ENCODE results near the gene CDCA4. TPM values are rescaled to one million over a fixed set of nuclear protein-coding genes. Genes with fewer than 3 reads are reported as not detected.

Gene CDCA4
- total and polyA plus RNA-seq, 2 donors (not counting 1 experiment from before 2014, with no cell fraction given) = 6.3 to 11.7 TPM

DNA sequence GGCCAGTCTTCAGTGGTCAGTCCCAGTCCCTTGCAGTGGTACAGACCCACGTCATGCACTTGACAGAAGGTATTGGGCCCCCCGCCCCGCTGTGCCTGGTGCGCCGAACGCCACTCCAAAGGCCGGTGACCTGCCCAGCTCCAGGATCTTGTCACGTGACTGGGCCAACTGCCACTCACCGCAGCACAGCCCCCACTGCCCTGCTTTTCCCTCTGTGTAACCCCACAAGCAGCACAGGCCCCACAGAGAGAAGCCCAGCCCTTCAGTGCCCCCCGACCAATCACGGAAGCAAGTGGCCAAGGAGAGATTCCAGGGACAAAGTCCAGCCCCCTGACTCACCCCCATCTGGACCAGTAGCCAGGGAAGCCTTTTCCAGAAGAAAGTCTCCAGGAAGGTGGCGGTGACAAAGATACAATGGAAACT lies 43.8 kb upstream of the CDCA4 start:
- Mint-ChIP-seq H3K4me1 (peaks cover 82% of the 10 kb centered on the region), H3K27me3 (no peaks in the 10 kb centered on the region), H3K27ac (peak overlapping the region; percentile 98), H3K9me3 (ENCODE audit: insufficient read depth) (no peaks in the 10 kb centered on the region), H3K4me3 (peak overlapping the region; percentile 87)
- H3K27me3 ChIP-seq (replicated peaks in 1 of 4; ENCODE audit: control extremely low read depth in 1 of 4, control insufficient read depth in 3 of 4, insufficient read depth in 4 of 4, low read length in 3 of 4) = no peaks in the 10 kb centered on the region
- peaks cover 38% of the 10 kb centered on the region for H4K20me1 ChIP-seq (ENCODE audit: control insufficient read depth, insufficient read depth, low read length, poor library complexity, severe bottlenecking)
- ChIA-PET POLR2A (interaction anchor here (1.0 to 1.3 kb wide), 2 partner anchors 44 to 140 kb away, joined by 3 to 4 read pairs; partner anchors contain the start of genes CDCA4 and PLD4), CTCF (interaction anchor here (1.1 to 11.9 kb wide), 7 partner anchors 8 to 90 kb away, joined by 3 to 192 read pairs (median 5); no protein-coding TSS in a partner anchor)
- H3K27ac ChIP-seq (ENCODE audit: low read length in 2 of 2) = peak overlapping the region; percentile 93 to 98
- H3K4me2 ChIP-seq (replicated peaks; ENCODE audit: low read depth, low read length, poor library complexity, severe bottlenecking) = peak overlapping the region; percentile 97
- H3K4me3 ChIP-seq (ENCODE audit: control extremely low read depth in 1 of 5, extremely low read depth in 1 of 5, insufficient read depth in 1 of 5, low read depth in 2 of 5, low read length in 4 of 5) = peak overlapping the region; percentile 81 to 100 (median 91)
- WGBS (ENCODE audit: insufficient coverage) = 13% methylated on average over 11 of the region's 12 CpGs
- H2AFZ ChIP-seq (ENCODE audit: insufficient read depth, low read depth, low read length, poor library complexity, severe bottlenecking) = no peak overlapping the region
- DNase-seq = peak; percentile 57
- H3K9ac ChIP-seq (ENCODE audit: low read length) = peak overlapping the region; percentile 99
- peaks cover 79 to 95% of the 10 kb centered on the region in 2 donors for H3K4me1 ChIP-seq (ENCODE audit: control insufficient read depth in 2 of 2, insufficient read depth in 2 of 2, low read length in 2 of 2)
- ATAC-seq (ENCODE audit: low read depth) = no peak
- no peak for TF ChIP-seq EZH2 (IDR thresholded peaks at IDR 0.05; ENCODE audit: borderline replicate concordance, insufficient read depth, low read depth, low read length, poor library complexity, severe bottlenecking)
- TF ChIP-seq, protein P1, sequence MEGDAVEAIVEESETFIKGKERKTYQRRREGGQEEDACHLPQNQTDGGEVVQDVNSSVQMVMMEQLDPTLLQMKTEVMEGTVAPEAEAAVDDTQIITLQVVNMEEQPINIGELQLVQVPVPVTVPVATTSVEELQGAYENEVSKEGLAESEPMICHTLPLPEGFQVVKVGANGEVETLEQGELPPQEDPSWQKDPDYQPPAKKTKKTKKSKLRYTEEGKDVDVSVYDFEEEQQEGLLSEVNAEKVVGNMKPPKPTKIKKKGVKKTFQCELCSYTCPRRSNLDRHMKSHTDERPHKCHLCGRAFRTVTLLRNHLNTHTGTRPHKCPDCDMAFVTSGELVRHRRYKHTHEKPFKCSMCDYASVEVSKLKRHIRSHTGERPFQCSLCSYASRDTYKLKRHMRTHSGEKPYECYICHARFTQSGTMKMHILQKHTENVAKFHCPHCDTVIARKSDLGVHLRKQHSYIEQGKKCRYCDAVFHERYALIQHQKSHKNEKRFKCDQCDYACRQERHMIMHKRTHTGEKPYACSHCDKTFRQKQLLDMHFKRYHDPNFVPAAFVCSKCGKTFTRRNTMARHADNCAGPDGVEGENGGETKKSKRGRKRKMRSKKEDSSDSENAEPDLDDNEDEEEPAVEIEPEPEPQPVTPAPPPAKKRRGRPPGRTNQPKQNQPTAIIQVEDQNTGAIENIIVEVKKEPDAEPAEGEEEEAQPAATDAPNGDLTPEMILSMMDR (IDR thresholded peaks at IDR 0.05) = no peak
- H3K9me3 ChIP-seq (ENCODE audit: control extremely low read depth in 1 of 3, control insufficient read depth in 2 of 3, insufficient read depth in 1 of 3, low read length in 2 of 3) = no peaks in the 10 kb centered on the region
- peaks cover 100% of the 10 kb centered on the region for H3K79me2 ChIP-seq (ENCODE audit: control insufficient read depth, insufficient read depth, low read length)
- no peaks in the 10 kb centered on the region for H3K36me3 ChIP-seq (replicated peaks in 1 of 2; ENCODE audit: control extremely low read depth in 1 of 2, control insufficient read depth in 1 of 2, extremely low read depth in 1 of 2, insufficient read depth in 2 of 2, low read length in 1 of 2)
- intact Hi-C loops (cut with micrococcal nuclease) = loop anchor here (1.0 to 10.0 kb wide), 6 partner anchors 11 to 420 kb away; partner anchors contain the start of genes CDCA4, CRIP1 and SIVA1

DNA sequence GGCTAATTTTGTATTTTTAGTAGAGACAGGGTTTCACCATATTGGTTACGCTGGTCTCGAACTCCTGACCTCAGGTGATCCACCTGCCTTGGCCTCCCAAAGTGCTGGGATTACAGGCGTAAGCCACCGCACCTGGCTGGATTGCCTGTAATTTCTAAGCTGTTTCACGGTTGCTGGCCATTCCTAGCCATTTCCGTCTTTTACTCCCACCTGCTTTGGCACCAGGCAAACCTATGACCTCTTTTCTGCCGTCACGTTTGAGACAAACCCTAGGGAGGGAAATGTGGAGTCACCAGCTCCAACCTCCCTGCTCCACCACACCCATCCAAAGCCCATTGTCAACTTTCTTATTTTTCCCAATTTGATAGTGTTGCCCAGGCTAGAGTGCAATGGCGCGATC lies 43.1 kb upstream of the CDCA4 start:
- 67% methylated on average over 8 of the region's 10 CpGs for WGBS (ENCODE audit: insufficient coverage)
- H4K20me1 ChIP-seq (ENCODE audit: control insufficient read depth, insufficient read depth, low read length, poor library complexity, severe bottlenecking) = peaks cover 46% of the 10 kb centered on the region
- intact Hi-C loops (cut with micrococcal nuclease) = loop anchor here (2.0 to 10.0 kb wide), 2 partner anchors 19 to 421 kb away; partner anchors contain the start of gene CRIP1
- peak overlapping the region; percentile 34 to 100 (median 91) for H3K4me3 ChIP-seq (ENCODE audit: control extremely low read depth in 1 of 5, extremely low read depth in 1 of 5, insufficient read depth in 1 of 5, low read depth in 2 of 5, low read length in 4 of 5)
- H3K36me3 ChIP-seq (replicated peaks in 1 of 2; ENCODE audit: control extremely low read depth in 1 of 2, control insufficient read depth in 1 of 2, extremely low read depth in 1 of 2, insufficient read depth in 2 of 2, low read length in 1 of 2) = no peaks in the 10 kb centered on the region
- Mint-ChIP-seq H3K27me3 (no peaks in the 10 kb centered on the region), H3K9me3 (ENCODE audit: insufficient read depth) (no peaks in the 10 kb centered on the region), H3K4me1 (peaks cover 85% of the 10 kb centered on the region), H3K4me3 (peak overlapping the region; percentile 87), H3K27ac (peak overlapping the region; percentile 98)
- CTCF ChIA-PET = interaction anchor here (1.1 to 11.9 kb wide), 5 partner anchors 11 to 43 kb away, joined by 3 to 192 read pairs (median 23); partner anchors contain the start of gene CDCA4
- H3K79me2 ChIP-seq (ENCODE audit: control insufficient read depth, insufficient read depth, low read length) = peaks cover 99% of the 10 kb centered on the region
- no peak overlapping the region for H2AFZ ChIP-seq (ENCODE audit: insufficient read depth, low read depth, low read length, poor library complexity, severe bottlenecking)
- H3K9ac ChIP-seq (ENCODE audit: low read length) = peak overlapping the region; percentile 99
- H3K9me3 ChIP-seq (ENCODE audit: control extremely low read depth in 1 of 3, control insufficient read depth in 2 of 3, insufficient read depth in 1 of 3, low read length in 2 of 3) = no peaks in the 10 kb centered on the region
- ATAC-seq (ENCODE audit: low read depth) = no peak
- TF ChIP-seq, protein P1 (IDR thresholded peaks at IDR 0.05) = no peak
- TF ChIP-seq EZH2 (IDR thresholded peaks at IDR 0.05; ENCODE audit: borderline replicate concordance, insufficient read depth, low read depth, low read length, poor library complexity, severe bottlenecking) = no peak
- no peaks in the 10 kb centered on the region for H3K27me3 ChIP-seq (replicated peaks in 1 of 4; ENCODE audit: control extremely low read depth in 1 of 4, control insufficient read depth in 3 of 4, insufficient read depth in 4 of 4, low read length in 3 of 4)
- POLR2A ChIA-PET = interaction anchor here (0.7 to 1.4 kb wide), 4 partner anchors 10 to 67 kb away, joined by 4 to 5 read pairs (median 4); no protein-coding TSS in a partner anchor
- peak overlapping the region; percentile 97 for H3K4me2 ChIP-seq (replicated peaks; ENCODE audit: low read depth, low read length, poor library complexity, severe bottlenecking)
- H3K4me1 ChIP-seq (ENCODE audit: control insufficient read depth in 2 of 2, insufficient read depth in 2 of 2, low read length in 2 of 2) = peaks cover 81 to 95% of the 10 kb centered on the region in 2 donors
- H3K27ac ChIP-seq (ENCODE audit: low read length in 2 of 2) = peak overlapping the region; percentile 93 to 98
- peak; percentile 40 for DNase-seq
